NCI-H1048 (cell line): Measurements from ENCODE around the gene HES2.
"Not testable (repeated sequence)": the region's sequence is repeated elsewhere in the genome, so short reads cannot be mapped to it uniquely, and the experiment has no call there.

Experiments used
- DNase-seq: peaks from one replicate; lab custom pipeline; 2025; lab: John Stamatoyannopoulos, UW

Gene HES2

DNA sequence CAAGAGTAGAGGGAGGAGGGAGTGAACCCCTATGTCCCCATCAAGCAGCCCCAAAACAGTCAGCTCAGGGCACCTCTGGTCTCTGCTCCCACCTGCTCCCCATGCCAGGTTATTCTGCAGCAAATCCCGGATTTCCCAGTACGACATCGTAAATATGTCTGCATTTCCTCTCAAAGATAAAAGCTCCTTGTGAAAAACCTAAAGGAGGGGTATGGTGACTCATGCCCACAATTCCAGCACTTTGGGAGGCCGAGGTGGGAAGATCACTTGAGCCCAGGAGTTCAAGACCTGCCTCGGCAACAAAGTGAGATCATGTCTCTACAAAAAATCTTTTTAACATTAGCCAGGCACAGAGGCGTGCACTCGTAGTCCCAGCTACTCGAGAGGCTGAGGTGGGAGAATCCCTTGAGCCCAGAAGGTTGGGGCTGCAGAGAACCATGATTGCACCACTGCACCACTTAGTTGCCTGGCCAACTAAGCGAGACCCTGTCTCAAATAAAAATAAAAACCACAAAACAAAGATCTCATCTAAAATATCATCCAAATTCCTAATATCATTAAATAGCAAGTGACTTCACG is 33.3 kb downstream of the HES2 start:
- no peak for DNase-seq

DNA sequence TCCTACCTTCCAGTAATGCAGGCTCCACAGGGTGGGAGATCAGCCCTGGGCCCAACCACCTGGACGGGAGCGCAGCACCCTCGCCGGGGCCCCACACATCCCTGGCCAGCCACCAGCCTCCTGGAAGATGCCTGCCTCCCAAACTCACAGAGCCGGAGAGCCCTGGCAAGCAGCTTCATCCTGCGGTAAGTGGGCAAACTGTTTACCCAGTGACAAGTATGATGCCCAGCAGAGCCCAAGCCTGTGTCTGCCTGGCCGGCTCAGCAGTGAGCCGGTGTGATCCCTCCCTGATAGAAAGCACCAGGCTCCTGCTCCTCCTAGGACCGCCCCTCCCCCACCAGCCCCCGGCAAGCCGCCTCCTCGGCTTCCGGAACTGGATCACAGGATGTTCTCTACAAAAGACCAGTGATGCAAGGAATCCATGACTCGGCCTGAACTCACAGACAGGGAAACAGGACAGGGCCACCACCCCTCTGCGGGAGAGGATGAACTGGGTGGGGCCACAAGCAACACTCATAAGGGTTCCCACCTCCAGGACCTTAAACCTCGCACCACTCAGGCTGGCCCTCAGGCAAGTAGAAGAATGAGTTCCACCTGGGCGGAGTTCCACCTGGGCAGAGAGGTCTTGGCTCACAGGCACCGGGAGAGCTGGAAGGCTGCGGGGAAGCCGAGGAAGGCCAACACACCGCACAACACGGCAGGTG is 34.1 kb downstream of the HES2 start:
- no peak for DNase-seq

DNA sequence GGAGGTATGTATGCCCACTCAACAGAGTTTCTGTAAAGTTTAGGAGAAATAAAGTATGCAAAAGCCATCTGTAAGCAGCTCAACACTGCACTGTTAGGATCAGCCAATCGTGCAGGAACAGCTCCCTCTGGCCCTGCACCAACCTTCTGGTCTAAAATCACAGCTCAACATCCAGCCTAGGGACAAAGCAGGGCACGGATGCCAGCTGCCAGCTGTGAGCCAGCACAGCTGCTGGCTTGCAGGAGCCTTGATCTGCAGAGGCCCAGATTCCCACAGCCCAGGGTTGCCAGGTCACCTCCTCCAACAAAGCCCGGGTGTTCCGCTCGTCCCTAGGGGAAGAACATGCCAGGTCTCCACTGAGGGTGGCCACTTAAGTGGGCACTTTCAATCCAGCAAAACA is 34.8 kb downstream of the HES2 start:
- DNase-seq: no peak

DNA sequence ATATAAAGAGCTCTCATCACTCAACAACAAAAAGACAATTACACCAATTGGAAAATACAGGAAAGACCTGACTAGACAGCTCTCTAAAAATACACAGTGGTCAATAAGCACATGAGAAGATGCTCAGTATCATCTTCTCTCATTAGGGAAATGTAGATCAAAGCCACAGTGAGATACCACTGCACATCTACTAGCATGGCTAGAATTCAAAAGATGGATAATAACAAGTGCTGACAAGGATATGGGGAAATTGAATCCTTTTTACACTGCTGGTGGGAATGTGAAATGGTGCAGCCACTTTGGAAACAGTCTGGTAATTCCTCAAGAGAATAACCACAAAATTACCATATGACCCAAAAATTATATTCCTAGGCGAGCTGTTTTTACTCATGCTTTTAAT is 35.6 kb downstream of the HES2 start:
- no peak for DNase-seq

DNA sequence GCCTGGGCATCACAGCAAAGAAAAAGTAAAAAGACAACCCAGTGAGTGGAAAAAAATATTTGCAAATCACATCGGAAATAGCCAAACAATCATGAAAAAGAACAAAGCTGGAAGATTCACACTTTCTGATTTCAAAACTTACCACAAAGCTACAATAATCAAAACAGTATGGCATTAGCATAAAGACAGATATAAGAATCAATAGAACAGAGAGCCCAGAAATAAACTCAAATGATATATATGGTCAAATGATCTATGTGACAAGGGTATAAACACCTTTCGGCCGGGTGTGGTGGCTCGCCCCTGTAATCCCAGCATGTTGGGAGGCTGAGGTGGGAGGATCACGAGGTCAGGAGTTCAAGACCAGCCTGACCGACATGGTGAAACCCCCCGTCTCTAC is 39.7 kb downstream of the HES2 start:
- DNase-seq: no peak

DNA sequence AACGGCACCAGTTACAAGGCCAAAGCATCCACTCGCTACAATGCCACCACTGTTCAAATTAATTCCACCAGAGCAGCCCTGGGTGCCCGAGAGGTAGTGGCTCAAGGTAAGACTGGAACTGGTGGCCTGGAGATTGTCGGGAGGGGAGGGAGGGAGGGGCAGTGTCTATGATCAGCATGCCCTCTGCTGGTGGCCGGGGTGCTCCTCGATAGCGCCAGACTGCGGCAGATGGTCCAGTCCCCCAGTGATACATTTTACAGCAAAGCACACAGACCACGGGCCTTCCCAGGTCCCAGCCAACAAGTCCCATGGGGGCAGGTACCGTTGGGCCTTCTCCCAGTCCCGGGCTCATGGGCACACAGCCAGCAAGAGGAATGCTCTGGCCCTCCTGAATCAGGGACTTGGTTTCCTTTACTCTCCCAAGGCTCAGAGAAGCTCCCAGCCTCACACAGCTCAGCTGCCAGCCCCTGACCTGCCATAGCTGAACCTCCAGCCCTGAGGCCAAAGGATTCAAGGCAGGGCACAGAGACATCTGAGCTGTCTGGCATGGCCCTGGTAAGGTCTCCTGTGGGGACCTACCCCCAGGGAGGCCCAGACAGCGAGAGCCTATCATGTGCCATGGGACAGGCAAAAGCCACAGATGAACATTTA is 41.5 kb downstream of the HES2 start:
- no peak for DNase-seq

DNA sequence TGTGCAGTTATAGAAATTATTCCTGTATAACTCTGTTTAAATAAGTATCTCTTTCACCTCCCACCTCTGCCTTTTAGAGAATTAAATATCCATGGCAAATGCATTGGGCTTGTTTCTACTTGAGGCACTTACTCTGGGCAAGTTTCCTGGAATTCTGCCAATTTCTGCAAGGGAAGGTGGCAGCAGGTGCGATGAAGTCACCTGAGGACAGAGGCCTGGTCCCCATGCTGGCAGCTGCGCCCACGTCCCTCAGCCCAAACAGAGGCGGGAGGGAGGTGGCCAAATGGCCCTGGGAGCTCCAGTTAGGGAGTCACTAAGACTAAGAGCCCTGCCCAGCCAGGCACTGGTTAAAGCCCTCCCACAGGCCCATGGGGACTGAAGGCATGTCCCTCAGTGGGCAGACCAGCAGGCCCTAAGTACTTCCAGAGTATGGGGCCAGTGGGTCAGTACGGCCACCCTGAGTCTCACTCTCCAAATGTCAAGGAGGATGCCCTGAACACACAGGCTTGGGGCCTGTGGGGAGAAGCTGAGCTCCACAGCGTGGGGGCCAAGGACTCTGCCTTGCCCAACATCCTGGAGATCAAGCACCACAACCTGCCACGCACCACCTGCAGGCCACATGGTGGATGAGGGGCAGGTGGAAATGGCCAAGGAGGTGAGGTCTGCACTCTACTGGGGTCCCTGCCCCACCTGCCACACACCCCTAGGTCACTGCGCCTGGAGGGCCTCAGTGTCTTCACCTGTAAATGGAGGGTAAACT is 45.6 kb downstream of the HES2 start:
- DNase-seq: no peak

- not testable (repeated sequence) for DNase-seq
Measured at GRCh38 chr1:6372236-6372635, 47.5 kb downstream of the HES2 start.

- DNase-seq: no peak
Measured at GRCh38 chr1:6370006-6370405, 49.7 kb downstream of the HES2 start.

- DNase-seq: no peak
Measured at GRCh38 chr1:6367381-6368012, 52.2 kb downstream of the HES2 start.

DNA sequence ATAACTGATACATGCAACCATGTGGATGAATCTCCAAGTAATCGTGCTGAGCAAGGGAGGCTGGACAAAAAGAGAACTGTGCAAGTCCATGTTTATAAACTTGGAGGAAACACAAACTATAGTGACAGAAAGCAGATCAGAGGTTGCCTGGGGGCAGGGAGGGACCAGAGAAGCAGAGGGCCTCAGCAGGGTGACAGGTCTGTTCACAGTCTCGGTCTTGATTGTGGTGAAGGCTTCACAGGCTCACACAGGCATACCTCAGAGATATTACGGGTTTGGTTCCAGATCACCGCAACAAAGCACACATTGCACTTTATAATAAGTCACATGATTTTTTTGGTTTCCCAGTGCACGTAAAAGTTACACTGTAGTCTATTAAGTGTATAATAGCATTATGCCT is 54.7 kb downstream of the HES2 start:
- DNase-seq: no peak

- not testable (repeated sequence) for DNase-seq
Measured at GRCh38 chr1:6363085-6363884, 56.4 kb downstream of the HES2 start.
